Cardiac muscle cell (in vitro differentiated cells and primary cell): ENCODE data around the gene SSR2. TPM values are rescaled to one million over a fixed set of nuclear protein-coding genes. Genes with fewer than 3 reads are reported as not detected.
"Not testable (repeated sequence)": the region's sequence is repeated elsewhere in the genome, so short reads cannot be mapped to it uniquely, and the experiment has no call there.

Source experiments
- DNase-seq, 2 donors: peaks; one replicate each; pipeline versions ENCODE4 v3.0.0 to v3.0.0-alpha.2; 2010 to 2017; ENCODE audit warnings: low read depth in 1 of 2, low spot score in 1 of 2
- H3K27ac ChIP-seq: fragments of 200-600 bp; sonication (generic); 2 replicates; pipeline ENCODE4 v1.5.1; 2016
- H3K27me3 ChIP-seq: fragments of 200-600 bp; sonication (generic); 2 replicates; pipeline ENCODE4 v1.6.0; 2016; ENCODE audit warnings: control low read depth
- H3K36me3 ChIP-seq: fragments of 200-600 bp; sonication (generic); 2 replicates; pipeline ENCODE4 v1.5.1; 2016; ENCODE audit warnings: control low read depth
- H3K4me1 ChIP-seq: fragments of 200-600 bp; sonication (generic); 2 replicates; pipeline ENCODE4 v1.8.1; 2017; ENCODE audit warnings: low read depth, mild to moderate bottlenecking, mixed run types
- H3K4me3 ChIP-seq: fragments of 200-600 bp; sonication (generic); 2 replicates; pipeline ENCODE4 v1.5.1; 2016; ENCODE audit warnings: mild to moderate bottlenecking
- H3K9me3 ChIP-seq: fragments of 200-600 bp; sonication (generic); 2 replicates; pipeline ENCODE4 v1.5.1; 2017; ENCODE audit warnings: low read depth, mild to moderate bottlenecking, control low read depth
- CTCF ChIP-seq: IDR thresholded peaks from 2 replicates; pipeline ENCODE4 v1.5.1; 2012; ENCODE audit warnings: low read depth, mild to moderate bottlenecking, low read length
- polyA plus RNA-seq: library from polyadenylated mRNA; unstranded; fragments of >200 nt; fragmentation: Nextera tagmentation; extraction: Ambion mirVana; gene quantifications from 2 replicates; pipeline ENCODE4 v1.2.1, GENCODE V29; 2016
- total RNA-seq: library from RNA; depleted of rRNA; stranded (reverse); fragments of >200 nt; gene quantifications from 2 replicates; pipeline ENCODE4 v1.2.3, GENCODE V29; 2016

The SSR2 gene
- total and polyA plus RNA-seq, 2 experiments from 2014 or later = 119 to 188 TPM

GRCh38 chr1:156042828-156043227, 22.1 kb upstream of the SSR2 start:
- TF ChIP-seq CTCF = no peak
- H3K36me3 ChIP-seq = peaks cover 25% of the 10 kb centered on the region

DNA sequence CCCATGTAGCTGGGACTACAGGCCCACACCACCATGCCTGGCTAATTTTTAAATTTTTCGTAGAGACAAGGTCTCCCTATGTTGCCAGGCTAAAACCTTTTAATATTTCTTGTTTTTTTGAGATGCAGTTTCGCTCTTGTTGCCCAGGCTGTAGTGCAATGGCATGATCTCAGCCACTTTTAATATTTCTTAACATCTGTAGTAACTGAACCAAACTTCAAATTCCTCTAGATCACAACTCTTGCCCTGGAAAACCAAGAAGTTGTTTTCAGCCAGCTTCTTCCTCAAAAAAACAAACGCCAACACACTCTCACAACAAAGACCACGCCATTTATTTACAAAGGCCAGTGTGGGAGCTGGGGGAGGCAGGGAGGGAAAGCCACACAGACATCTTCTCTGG, 14.2 kb upstream of the SSR2 start:
- H3K4me1 ChIP-seq, H3K27me3 ChIP-seq, H3K9me3 ChIP-seq, H3K27ac ChIP-seq, DNase-seq, H3K4me3 ChIP-seq: not testable (repeated sequence)
- peaks cover 16% of the 10 kb centered on the region for H3K36me3 ChIP-seq

More at GRCh38 chr1:156042828-156043227, 22.1 kb upstream of the SSR2 start:
- H3K9me3 ChIP-seq = no peaks in the 10 kb centered on the region
- no peaks in the 10 kb centered on the region for H3K27me3 ChIP-seq
- DNase-seq = no peak
- no peak overlapping the region for H3K4me3 ChIP-seq
- H3K4me1 ChIP-seq = no peaks in the 10 kb centered on the region
- H3K27ac ChIP-seq = no peak overlapping the region

GRCh38 chr1:156033011-156033410, 12.3 kb upstream of the SSR2 start:
- peaks cover 9% of the 10 kb centered on the region for H3K36me3 ChIP-seq
- DNase-seq = peak in 1 of 2 donors; percentile 42
- H3K4me3 ChIP-seq = no peak overlapping the region
- TF ChIP-seq CTCF = no peak
- H3K9me3 ChIP-seq = no peaks in the 10 kb centered on the region
- no peaks in the 10 kb centered on the region for H3K27me3 ChIP-seq
- no peak overlapping the region for H3K27ac ChIP-seq
- H3K4me1 ChIP-seq = no peaks in the 10 kb centered on the region

GRCh38 chr1:156026588-156026987, 5.8 kb upstream of the SSR2 start:
- no peaks in the 10 kb centered on the region for H3K4me1 ChIP-seq
- no peak overlapping the region for H3K4me3 ChIP-seq
- no peak for DNase-seq
- H3K27ac ChIP-seq = no peak overlapping the region
- H3K36me3 ChIP-seq = no peaks in the 10 kb centered on the region
- no peaks in the 10 kb centered on the region for H3K27me3 ChIP-seq
- no peaks in the 10 kb centered on the region for H3K9me3 ChIP-seq
- TF ChIP-seq CTCF = no peak

DNA sequence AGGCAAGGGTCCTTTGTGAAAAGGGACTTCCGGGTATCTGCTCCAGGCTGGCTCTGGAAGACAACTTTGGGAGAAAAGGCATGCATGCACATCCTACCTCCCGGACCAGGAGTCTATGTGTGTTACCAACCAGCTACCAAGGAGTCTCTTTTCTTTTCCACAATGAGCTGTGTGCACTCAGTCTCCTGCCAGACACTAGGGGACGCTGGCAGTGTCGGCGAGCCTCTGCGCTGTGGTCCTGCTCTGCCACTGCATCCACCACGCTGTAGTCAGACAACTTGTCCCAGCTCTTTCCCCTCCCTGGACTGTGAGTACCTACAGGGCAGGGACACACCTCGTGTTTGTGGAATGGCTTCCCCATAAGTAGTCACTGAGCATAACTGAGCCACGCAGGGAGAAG, 5.1 kb upstream of the SSR2 start:
- peak; percentile 59 to 76 for DNase-seq
- Histone ChIP-seq H3K9me3 (no peaks in the 10 kb centered on the region), H3K27me3 (no peaks in the 10 kb centered on the region), H3K4me3 (no peak overlapping the region), H3K36me3 (no peaks in the 10 kb centered on the region), H3K4me1 (peaks cover 5% of the 10 kb centered on the region), H3K27ac (no peak overlapping the region)
- TF ChIP-seq CTCF = peak; percentile 83

DNA sequence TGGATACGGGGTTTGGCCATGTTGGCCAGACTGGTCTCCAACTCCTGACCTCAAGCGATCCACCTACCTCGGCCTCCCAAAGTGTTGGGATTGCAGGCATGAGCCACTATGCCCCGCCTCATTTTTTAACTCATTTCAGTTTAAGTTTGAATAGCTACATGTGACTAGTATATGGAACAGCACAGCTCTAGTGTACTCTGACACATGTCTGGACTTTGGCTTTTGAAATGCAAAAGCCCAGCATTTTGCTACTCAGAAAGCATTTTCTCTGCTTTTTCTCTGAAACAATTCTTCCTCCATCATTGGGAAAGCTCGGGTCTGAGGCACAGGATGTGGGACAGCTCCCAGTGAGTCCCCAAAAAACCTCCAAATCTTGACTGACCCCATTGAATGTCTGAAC, 4.0 kb upstream of the SSR2 start:
- no peak for TF ChIP-seq CTCF
- Histone ChIP-seq H3K27me3 (no peaks in the 10 kb centered on the region), H3K4me1 (peaks cover 8% of the 10 kb centered on the region), H3K36me3 (no peaks in the 10 kb centered on the region), H3K4me3 (no peak overlapping the region), H3K9me3 (no peaks in the 10 kb centered on the region), H3K27ac (no peak overlapping the region)
- no peak for DNase-seq
